Inflammatory macrophage (primary cell): Measurements from ENCODE around the gene TRIM22.
"Not testable (repeated sequence)": the region's sequence is repeated elsewhere in the genome, so short reads cannot be mapped to it uniquely, and the experiment has no call there.

Experiments used
- DNase-seq, 2 donors: peaks; one replicate each; pipeline ENCODE4 v3.0.0-alpha.2; 2020 to 2022

TRIM22 gene

GRCh38 chr11:5691238-5691963 is 1.8 kb downstream of the TRIM22 start:
- DNase-seq: not testable (repeated sequence)

GRCh38 chr11:5691964-5692361 is 2.4 kb downstream of the TRIM22 start:
- DNase-seq: peak in 1 of 2 donors; percentile 24

- DNase-seq: no peak
Observed at GRCh38 chr11:5694642-5695041, 5.1 kb downstream of the TRIM22 start.

DNA sequence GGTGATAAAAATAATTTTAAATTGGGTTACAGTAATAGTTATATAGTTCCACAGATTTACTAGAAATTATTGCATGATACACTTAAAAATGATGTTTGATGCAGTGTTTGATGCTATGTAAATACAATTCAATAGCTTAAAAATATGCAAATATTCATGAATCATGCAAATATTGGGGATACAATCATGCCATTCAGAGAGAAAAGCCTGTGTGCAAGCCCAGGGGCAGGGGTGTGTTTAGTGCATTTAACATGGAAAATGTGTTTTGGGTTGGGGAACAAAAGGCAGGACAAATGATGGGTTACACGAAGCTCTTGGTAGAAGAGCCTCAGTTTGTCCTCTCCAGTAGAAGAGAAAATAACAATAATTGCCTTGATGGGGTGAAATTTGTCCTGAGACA is 6.0 kb downstream of the TRIM22 start:
- no peak for DNase-seq

DNA sequence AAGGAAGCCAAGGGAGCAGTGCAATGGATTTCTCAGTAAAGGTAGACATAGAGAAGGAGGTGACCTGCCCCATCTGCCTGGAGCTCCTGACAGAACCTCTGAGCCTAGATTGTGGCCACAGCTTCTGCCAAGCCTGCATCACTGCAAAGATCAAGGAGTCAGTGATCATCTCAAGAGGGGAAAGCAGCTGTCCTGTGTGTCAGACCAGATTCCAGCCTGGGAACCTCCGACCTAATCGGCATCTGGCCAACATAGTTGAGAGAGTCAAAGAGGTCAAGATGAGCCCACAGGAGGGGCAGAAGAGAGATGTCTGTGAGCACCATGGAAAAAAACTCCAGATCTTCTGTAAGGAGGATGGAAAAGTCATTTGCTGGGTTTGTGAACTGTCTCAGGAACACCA is 6.6 kb downstream of the TRIM22 start:
- DNase-seq: no peak

DNA sequence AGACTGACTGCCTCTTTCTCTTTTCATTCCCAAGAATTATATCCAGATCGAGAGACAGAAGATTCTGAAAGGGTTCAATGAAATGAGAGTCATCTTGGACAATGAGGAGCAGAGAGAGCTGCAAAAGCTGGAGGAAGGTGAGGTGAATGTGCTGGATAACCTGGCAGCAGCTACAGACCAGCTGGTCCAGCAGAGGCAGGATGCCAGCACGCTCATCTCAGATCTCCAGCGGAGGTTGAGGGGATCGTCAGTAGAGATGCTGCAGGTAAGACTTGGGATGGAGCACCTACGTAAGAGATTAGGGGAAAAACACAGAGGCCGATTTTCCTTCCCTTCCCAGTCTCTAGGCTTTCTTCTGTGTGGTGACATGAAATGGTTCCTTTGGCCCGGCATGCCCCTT is 8.7 kb downstream of the TRIM22 start:
- DNase-seq: no peak

DNA sequence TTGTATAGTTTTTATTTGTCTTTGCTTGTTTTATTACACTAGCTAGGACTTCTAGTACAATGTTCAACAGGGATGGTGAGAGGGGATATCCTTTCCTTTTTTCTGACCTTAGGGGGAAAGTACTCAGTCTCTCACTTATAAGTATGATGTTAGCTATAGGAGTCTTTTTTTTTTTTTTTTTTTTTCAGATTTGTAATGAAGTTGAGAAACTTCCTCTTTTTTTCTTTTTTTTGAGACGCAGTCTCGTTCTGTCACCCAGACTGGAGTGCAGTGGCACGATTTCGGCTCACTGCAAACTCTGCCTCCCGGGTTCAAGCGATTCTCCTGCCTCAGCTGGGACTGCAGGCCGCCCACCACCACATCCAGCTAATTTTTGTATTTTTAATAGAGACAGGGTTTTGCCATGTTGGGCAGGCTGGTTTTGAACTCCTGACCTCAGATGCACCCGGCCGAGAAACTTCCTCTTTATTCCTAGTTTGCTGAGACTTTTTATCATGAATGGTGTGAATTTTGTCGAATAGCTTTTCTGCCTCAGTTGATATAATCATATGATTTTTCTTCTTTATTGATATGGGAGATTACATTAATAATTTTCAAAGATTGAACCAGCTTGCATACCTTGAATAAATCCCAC is 10.9 kb downstream of the TRIM22 start:
- peak in 1 of 2 donors; percentile 80 for DNase-seq

GRCh38 chr11:5701055-5701577 is 11.5 kb downstream of the TRIM22 start:
- DNase-seq: peak in 1 of 2 donors; percentile 32

GRCh38 chr11:5703741-5704536 is 14.3 kb downstream of the TRIM22 start:
- DNase-seq: no peak

- DNase-seq: no peak
Observed at GRCh38 chr11:5705688-5706087, 16.1 kb downstream of the TRIM22 start.

DNA sequence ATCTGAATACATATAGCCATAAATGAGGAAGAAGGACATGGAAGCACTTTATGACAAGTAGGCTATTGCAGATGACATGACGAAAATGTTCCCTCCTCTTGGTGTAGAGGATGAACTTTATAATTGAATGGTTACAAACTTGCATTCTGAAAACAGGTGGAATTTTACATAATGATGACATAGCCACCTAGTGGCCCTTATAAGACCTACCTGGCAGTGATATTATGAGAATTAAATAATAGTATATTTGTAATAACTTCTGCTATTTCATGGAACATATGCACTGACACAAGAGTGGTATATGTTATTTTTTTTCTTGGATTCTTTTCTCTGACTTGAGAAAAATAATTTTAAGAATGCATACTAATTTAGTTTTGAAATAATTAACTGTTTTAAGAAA is 22.9 kb downstream of the TRIM22 start:
- DNase-seq: no peak

DNA sequence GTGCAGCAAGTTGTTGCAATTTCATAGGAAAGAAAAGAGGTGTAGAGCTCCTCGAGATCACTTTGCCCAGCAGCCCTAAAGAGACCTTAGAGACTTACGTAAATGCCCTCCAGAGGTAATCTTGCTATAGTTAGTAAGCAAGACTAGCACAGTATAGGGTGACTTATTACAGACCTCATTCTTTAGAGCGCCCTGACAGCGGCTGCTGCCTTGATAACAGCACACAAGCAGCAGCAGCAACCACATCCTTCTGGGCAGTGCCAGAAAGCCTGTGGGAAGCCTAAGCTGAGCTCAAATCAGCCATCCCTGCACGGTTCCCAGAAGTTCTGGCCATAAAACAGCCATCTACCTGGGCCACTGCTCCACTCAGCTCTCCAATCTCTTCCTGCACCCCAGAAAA is 24.1 kb downstream of the TRIM22 start:
- DNase-seq: no peak

DNA sequence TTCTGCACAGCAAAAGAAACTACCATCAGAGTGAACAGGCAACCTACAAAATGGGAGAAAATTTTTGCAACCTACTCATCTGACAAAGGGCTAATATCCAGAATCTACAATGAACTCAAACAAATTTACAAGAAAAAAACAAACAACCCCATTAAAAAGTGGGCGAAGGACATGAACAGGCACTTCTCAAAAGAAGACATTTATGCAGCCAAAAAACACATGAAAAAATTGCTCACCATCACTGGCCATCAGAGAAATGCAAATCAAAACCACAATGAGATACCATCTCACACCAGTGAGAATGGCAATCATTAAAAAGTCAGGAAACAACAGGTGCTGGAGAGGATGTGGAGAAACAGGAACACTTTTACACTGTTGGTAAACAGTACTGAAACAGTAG is 26.9 kb downstream of the TRIM22 start:
- not testable (repeated sequence) for DNase-seq

DNA sequence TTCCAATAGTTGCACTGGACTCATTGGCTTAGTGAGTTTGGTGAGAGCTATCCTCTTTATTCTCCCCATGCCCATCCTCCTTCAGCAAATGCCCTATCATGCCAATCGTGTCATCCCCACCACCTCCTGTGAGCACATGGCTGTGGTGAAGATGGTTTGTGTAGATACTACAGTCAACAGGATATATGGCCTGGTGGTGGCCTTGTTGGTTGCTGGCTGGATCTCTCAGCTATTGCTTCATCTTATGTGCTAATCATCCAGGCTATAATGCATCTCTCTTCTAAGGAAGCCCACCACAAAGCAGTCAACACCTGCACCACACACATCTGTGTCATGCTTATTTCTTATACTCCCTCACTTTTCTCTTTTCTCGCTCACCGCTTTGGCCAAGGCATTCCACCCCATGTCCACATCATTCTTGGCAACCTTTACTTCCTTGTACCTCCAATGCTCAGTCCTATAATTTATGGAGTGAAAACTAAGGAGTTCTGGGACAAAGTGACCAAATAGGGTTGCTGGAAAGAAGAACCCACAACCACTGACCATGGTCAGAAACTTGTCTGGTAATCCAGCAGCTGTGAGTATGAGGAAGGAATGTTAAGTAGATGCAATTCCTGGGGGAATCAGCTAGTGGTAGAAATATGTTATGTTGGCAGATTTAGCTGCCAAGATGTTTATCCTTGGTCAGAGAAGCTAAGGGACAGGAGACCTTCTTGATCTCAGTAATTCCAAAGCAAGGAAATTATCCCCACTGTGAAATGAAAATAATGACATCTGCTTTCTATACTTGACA is 30.3 kb downstream of the TRIM22 start:
- no peak for DNase-seq

DNA sequence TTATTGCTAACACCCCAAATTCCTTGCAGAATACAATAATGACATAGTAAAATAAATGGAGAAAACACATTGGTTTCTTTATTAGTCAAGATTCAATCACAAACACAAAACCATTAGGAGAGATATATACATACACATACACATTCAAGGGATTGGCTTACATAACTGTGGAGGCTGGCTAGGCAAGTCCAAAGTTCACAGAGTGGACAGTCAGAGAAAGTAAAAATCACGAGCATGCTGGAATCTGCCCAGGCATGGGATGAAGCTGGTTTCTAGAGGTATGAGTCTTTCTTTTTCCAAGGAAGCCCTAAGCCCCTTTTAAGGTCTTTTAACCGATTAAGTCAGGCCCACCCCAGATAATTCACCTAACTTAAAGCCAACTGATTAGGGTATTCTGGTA is 33.0 kb downstream of the TRIM22 start:
- DNase-seq: no peak

- no peak for DNase-seq
Observed at GRCh38 chr11:5726351-5726750, 36.8 kb downstream of the TRIM22 start.

- no peak for DNase-seq
Observed at GRCh38 chr11:5727691-5728090, 38.1 kb downstream of the TRIM22 start.

DNA sequence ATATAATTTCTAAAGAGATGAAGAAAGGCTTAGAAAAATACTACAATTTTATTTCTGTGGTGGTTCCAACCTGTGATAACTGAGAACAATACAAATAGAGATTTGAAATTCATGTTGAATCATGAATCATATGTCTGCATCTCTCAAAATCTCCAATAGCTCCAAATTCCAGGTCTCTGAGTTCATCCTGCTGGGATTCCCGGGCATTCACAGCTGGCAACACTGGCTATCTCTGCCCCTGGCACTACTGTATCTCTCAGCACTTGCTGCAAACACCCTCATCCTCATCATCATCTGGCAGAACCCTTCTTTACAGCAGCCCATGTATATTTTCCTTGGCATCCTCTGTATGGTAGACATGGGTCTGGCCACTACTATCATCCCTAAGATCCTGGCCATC is 46.8 kb downstream of the TRIM22 start, which contains the start of gene OR56B1:
Gene OR56B1, plus strand, starts transcription at position 53 of the 400 bp plus-strand sequence. Its CDS starts 69 bp downstream, at position 122.
- no peak for DNase-seq

- DNase-seq: no peak
Observed at GRCh38 chr11:5737091-5737490, 47.5 kb downstream of the TRIM22 start.

GRCh38 chr11:5737670-5738392 is 48.2 kb downstream of the TRIM22 start:
- no peak for DNase-seq

- no peak for DNase-seq
Observed at GRCh38 chr11:5738431-5738830, 48.8 kb downstream of the TRIM22 start.

DNA sequence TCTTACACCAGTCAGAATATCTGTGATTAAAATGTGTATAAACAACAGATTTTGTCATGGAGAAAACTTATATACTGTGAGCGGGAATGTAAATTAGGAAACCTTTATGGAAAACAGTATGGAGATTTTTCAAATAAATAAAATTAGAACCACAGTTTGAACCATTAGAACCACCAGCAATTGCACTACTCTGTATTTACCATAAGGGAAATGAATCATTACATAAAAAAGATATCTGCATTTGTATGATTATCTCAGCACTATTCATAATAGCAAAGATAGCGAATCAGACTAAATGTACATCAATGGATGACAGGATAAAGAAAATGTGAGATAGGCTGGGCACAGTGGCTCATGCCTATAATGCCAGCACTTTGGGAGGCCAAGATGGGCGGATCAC is 57.0 kb downstream of the TRIM22 start:
- DNase-seq: no peak
